Nephron (organoid): ENCODE results near the gene FHOD3.

Experiments used
- H3K27ac Mint-ChIP-seq, 3 experiments: 2 replicates each; pipeline ENCODE4 v1.8.0; 2020; ENCODE audit warnings: mixed read lengths in 3 of 3, mild to moderate bottlenecking in 2 of 3, moderate library complexity in 1 of 3
- H3K27me3 Mint-ChIP-seq: 2 replicates; pipeline ENCODE4 v1.8.0; 2021; ENCODE audit warnings: low read depth, mild to moderate bottlenecking, moderate library complexity, mixed read lengths
- H3K36me3 Mint-ChIP-seq: 2 replicates; pipeline ENCODE4 v1.8.0; 2020; ENCODE audit warnings: low read depth, mixed read lengths
- H3K4me1 Mint-ChIP-seq: 2 replicates; pipeline ENCODE4 v1.8.0; 2020; ENCODE audit warnings: mixed read lengths
- H3K4me3 Mint-ChIP-seq, 3 experiments: 2 replicates each; pipeline ENCODE4 v1.8.0; 2020; ENCODE audit warnings: mild to moderate bottlenecking in 3 of 3, mixed read lengths in 3 of 3, moderate library complexity in 2 of 3
- H3K9me3 Mint-ChIP-seq: 2 replicates; pipeline ENCODE4 v1.8.0; 2020; ENCODE audit warnings: mixed read lengths
- CTCF ChIP-seq, 3 experiments: fragments of 200-600 bp; sonication (generic); IDR thresholded peaks; one replicate each; pipeline ENCODE4 v1.5.0; 2021; ENCODE audit warnings: antibody characterized with exemption in 3 of 3; ENCODE audit not compliant: unreplicated experiment in 3 of 3

FHOD3 gene

GRCh38 chr18:36328385-36328858 lies 30.9 kb downstream of the FHOD3 start:
- Mint-ChIP-seq H3K27me3 (no peaks in the 10 kb centered on the region), H3K27ac (peak overlapping the region; percentile 5 to 44 (median 39)), H3K9me3 (no peaks in the 10 kb centered on the region), H3K36me3 (peaks cover 4% of the 10 kb centered on the region), H3K4me1 (peaks cover 23% of the 10 kb centered on the region), H3K4me3 (no peak overlapping the region)
- no peak for TF ChIP-seq CTCF (IDR thresholded peaks at IDR 0.05; ENCODE audit: unreplicated experiment in 3 of 3)

GRCh38 chr18:36328916-36329315 lies 31.4 kb downstream of the FHOD3 start:
- Mint-ChIP-seq H3K4me3 (no peak overlapping the region), H3K4me1 (peaks cover 27% of the 10 kb centered on the region), H3K36me3 (peaks cover 4% of the 10 kb centered on the region), H3K27ac (peak overlapping the region; percentile 5 to 44 (median 39)), H3K27me3 (no peaks in the 10 kb centered on the region), H3K9me3 (no peaks in the 10 kb centered on the region)
- no peak for TF ChIP-seq CTCF (IDR thresholded peaks at IDR 0.05; ENCODE audit: unreplicated experiment in 3 of 3)

GRCh38 chr18:36329684-36330434 lies 32.3 kb downstream of the FHOD3 start:
- H3K27me3 Mint-ChIP-seq: no peaks in the 10 kb centered on the region
- H3K4me1 Mint-ChIP-seq: peaks cover 36% of the 10 kb centered on the region
- H3K36me3 Mint-ChIP-seq: peaks cover 4% of the 10 kb centered on the region
- H3K27ac Mint-ChIP-seq: peak overlapping the region; percentile 77 to 86 (median 81)
- H3K9me3 Mint-ChIP-seq: no peaks in the 10 kb centered on the region
- H3K4me3 Mint-ChIP-seq: no peak overlapping the region
- no peak for TF ChIP-seq CTCF (IDR thresholded peaks at IDR 0.05; ENCODE audit: unreplicated experiment in 3 of 3)

- Mint-ChIP-seq H3K4me1 (peaks cover 36% of the 10 kb centered on the region), H3K27me3 (no peaks in the 10 kb centered on the region), H3K27ac (peak overlapping the region; percentile 77 to 86 (median 81)), H3K4me3 (no peak overlapping the region), H3K36me3 (peaks cover 4% of the 10 kb centered on the region), H3K9me3 (no peaks in the 10 kb centered on the region)
- TF ChIP-seq CTCF (IDR thresholded peaks at IDR 0.05; ENCODE audit: unreplicated experiment in 3 of 3): no peak
Measured at GRCh38 chr18:36330435-36331052, 33.0 kb downstream of the FHOD3 start.

- Mint-ChIP-seq H3K9me3 (no peaks in the 10 kb centered on the region), H3K4me1 (peaks cover 36% of the 10 kb centered on the region), H3K27ac (peak overlapping the region; percentile 77 to 86 (median 81)), H3K36me3 (peaks cover 4% of the 10 kb centered on the region), H3K4me3 (no peak overlapping the region), H3K27me3 (no peaks in the 10 kb centered on the region)
- no peak for TF ChIP-seq CTCF (IDR thresholded peaks at IDR 0.05; ENCODE audit: unreplicated experiment in 3 of 3)
Measured at GRCh38 chr18:36331521-36331971, 34.0 kb downstream of the FHOD3 start.
